ENCODE results near the gene PNMA6E.

DNA sequence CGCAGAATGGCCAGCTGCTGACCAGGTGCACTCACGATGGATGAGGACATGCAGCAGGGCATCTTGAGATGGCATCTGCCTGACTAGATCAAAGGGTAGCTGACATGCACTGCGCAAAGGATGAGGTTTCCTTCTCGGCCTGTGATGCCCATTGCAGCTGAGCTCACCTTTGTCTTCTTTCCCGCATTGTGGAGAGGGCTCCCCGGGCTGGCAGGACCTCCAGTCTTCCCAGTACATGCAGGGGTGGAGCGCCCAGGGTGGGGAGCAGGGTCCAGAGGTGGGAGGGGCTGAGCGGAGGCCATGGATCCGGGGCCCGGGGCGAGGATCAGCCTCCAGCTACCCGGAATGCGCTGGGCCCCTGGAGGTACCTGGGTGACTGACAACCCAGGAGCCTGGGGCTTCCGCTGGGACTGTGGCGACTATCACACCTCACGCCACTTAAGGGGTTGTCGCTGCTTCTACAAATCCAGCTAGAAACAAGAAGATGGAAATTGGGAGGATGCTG, 32.7 kb upstream of the PNMA6E start:
- TF ChIP-seq CTCF (IDR thresholded peaks at IDR 0.05), result no peak
- TF ChIP-seq POLR2A (IDR thresholded peaks at IDR 0.05), result no peak
